GM12878 (cell line): Measurements from ENCODE around the gene PDIA5. TPM values are rescaled to one million over a fixed set of nuclear protein-coding genes. Genes with fewer than 3 reads are reported as not detected.

Experiments used
- ATAC-seq: fragments of 200-7000 bp; cut with Tn5 transposase; 3 replicates; pipeline ENCODE4 v1.9.1; 2020; ENCODE audit warnings: mild to moderate bottlenecking, moderate library complexity
- BruUV-seq: library from RNA; stranded (reverse); fragments of 400-500 nt; replicated peaks from 2 replicates; lab custom pipeline; 2021; lab: Mats Ljungman, UMichigan
- CTCF ChIA-PET: fragments of 300-600 bp; sonication (Branson Sonifier 250); formaldehyde crosslinking; extraction: SDS; loops from one replicate; lab custom pipeline; 2021; ENCODE audit warnings: inconsistent platforms; lab: Yijun Ruan, JAX
- POLR2A ChIA-PET: fragments of 350-600 bp; formaldehyde crosslinking; extraction: SDS; loops from one replicate; lab custom pipeline; 2021; ENCODE audit warnings: inconsistent platforms; lab: Charles Lee
- RAD21 ChIA-PET: fragments of 300-600 bp; sonication (Branson Sonifier 250); formaldehyde crosslinking; loops from one replicate; lab custom pipeline; 2023; ENCODE audit warnings: antibody characterized with exemption; ENCODE audit not compliant: unreplicated experiment; lab: Charles Lee
- SMC1A ChIA-PET: fragments of 300-600 bp; sonication (Branson Sonifier 250); formaldehyde crosslinking; loops from one replicate; lab custom pipeline; 2023; ENCODE audit not compliant: unreplicated experiment, uncharacterized antibody; lab: Charles Lee
- DNase-seq: peaks from one replicate; pipeline ENCODE4 v3.0.0-alpha.2; 2011; ENCODE audit warnings: low read depth, low spot score
- FAIRE-seq: peaks from 3 replicates; lab custom pipeline; 2011; peaks lifted over from hg19 to GRCh38; lab: Jason Lieb, UNC
- H2AFZ ChIP-seq: 2 replicates; pipeline ENCODE4 v1.6.0; 2011; ENCODE audit warnings: low read depth, low read length, control low read depth; ENCODE audit not compliant: control insufficient read depth
- H3K27ac ChIP-seq: 2 replicates; pipeline ENCODE4 v1.5.1; 2011; ENCODE audit warnings: control low read depth; ENCODE audit not compliant: control insufficient read depth, insufficient read depth
- H3K27me3 ChIP-seq, 2 experiments: replicated peaks in 1 of 2; 2 replicates each; pipeline versions ENCODE4 v1.6.0 to v1.6.1; 2011; ENCODE audit warnings: low read length in 1 of 2; ENCODE audit not compliant: control insufficient read depth in 2 of 2, insufficient read depth in 2 of 2
- H3K36me3 ChIP-seq, 2 experiments: 2 replicates each; pipeline ENCODE4 v1.5.1; 2011; ENCODE audit warnings: low read length in 1 of 2; ENCODE audit not compliant: control insufficient read depth in 2 of 2, insufficient read depth in 2 of 2
- H3K4me1 ChIP-seq: 2 replicates; pipeline ENCODE4 v1.6.1; 2011; ENCODE audit warnings: mild to moderate bottlenecking, low read length, moderate library complexity, mixed read lengths; ENCODE audit not compliant: control insufficient read depth, insufficient read depth
- H3K4me2 ChIP-seq: 2 replicates; pipeline ENCODE4 v1.6.0; 2011; ENCODE audit warnings: control low read depth; ENCODE audit not compliant: control insufficient read depth, insufficient read depth
- H3K4me3 ChIP-seq: fragments of 200-600 bp; sonication (generic); 2 replicates; pipeline ENCODE4 v1.5.1; 2016
- H3K79me2 ChIP-seq: 2 replicates; pipeline ENCODE4 v1.6.0; 2011; ENCODE audit warnings: low read length; ENCODE audit not compliant: control insufficient read depth, insufficient read depth
- H3K9ac ChIP-seq: 2 replicates; pipeline ENCODE4 v1.8.0; 2011; ENCODE audit warnings: low read length, control low read depth, mixed read lengths; ENCODE audit not compliant: control insufficient read depth, insufficient read depth
- H3K9me3 ChIP-seq: replicated peaks from 3 replicates; pipeline ENCODE4 v1.5.1; 2011; ENCODE audit warnings: mild to moderate bottlenecking, low read length; ENCODE audit not compliant: control insufficient read depth, insufficient read depth
- H4K20me1 ChIP-seq: 2 replicates; pipeline ENCODE4 v1.6.0; 2011; ENCODE audit not compliant: control insufficient read depth, insufficient read depth
- CREM ChIP-seq: IDR thresholded peaks from 2 replicates; pipeline ENCODE4 v1.6.1; 2014; ENCODE audit warnings: antibody characterized with exemption, low read depth
- EZH2 ChIP-seq: IDR thresholded peaks from 2 replicates; pipeline ENCODE4 v1.6.1; 2012; ENCODE audit warnings: low read depth, mild to moderate bottlenecking, control low read depth, inconsistent platforms, low read length, borderline replicate concordance; ENCODE audit not compliant: control insufficient read depth
- KAT2A ChIP-seq: conservative IDR thresholded peaks from 2 replicates; pipeline ENCODE4 v1.6.1; 2011; ENCODE audit warnings: low read depth, low read length; ENCODE audit not compliant: control insufficient read depth
- MEF2A ChIP-seq: IDR thresholded peaks from 2 replicates; pipeline ENCODE4 v1.6.1; 2011; ENCODE audit warnings: low read depth, mild to moderate bottlenecking, low read length, moderate library complexity; ENCODE audit not compliant: insufficient read depth
- MTA2 ChIP-seq: fragments of 450-650 bp; IDR thresholded peaks from 2 replicates; pipeline ENCODE4 v1.6.1; 2016; ENCODE audit warnings: low read depth, mild to moderate bottlenecking, moderate library complexity
- NFXL1 ChIP-seq: fragments of 450-650 bp; IDR thresholded peaks from 2 replicates; pipeline ENCODE4 v1.6.1; 2017; ENCODE audit warnings: antibody characterized with exemption, mild to moderate bottlenecking, borderline replicate concordance
- SUZ12 ChIP-seq: fragments of 200-600 bp; sonication (generic); IDR thresholded peaks from one replicate; pipeline ENCODE4 v1.6.1; 2018; ENCODE audit warnings: antibody characterized with exemption, mild to moderate bottlenecking; ENCODE audit not compliant: unreplicated experiment
- WGBS: methylation state at CpG from one replicate; pipeline ENCODE4 v1.1.6; 2016; ENCODE audit warnings: low lambda C conversion rate; ENCODE audit not compliant: insufficient replicate concordance, insufficient coverage; ENCODE audit errors: missing lambda C conversion rate; 5-methylcytosine and 5-hydroxymethylcytosine counted together
- in situ Hi-C: fragments of 300-500 bp; cut with MboI; formaldehyde crosslinking; loops from 9 replicates; pipeline ENCODE4 v1.14.3; 2018; ENCODE audit warnings: mixed read lengths
- intact Hi-C: fragments of 100-400 bp; cut with micrococcal nuclease; formaldehyde crosslinking; loops from one replicate; pipeline ENCODE4 v1.14.2; 2022; ENCODE audit not compliant: unreplicated experiment
- polyA plus RNA-seq, 11 experiments: library from polyadenylated mRNA; depleted of rRNA in 4 of 11; unstranded in 6 of 11; stranded (reverse) in 5 of 11; fragments of >200 nt; fragmentation: Nextera tagmentation in 4 of 11; fragmentation: Illumina TruSeq in 1 of 11; extraction: Ambion mirVana in 4 of 11; extraction: Trizol in 1 of 11; gene quantifications; 1 replicate in 1 of 11; 2 replicates in 10 of 11; pipeline versions ENCODE4 v1.2.1 to v1.2.3, GENCODE V29; 2011 to 2016; ENCODE audit warnings: inconsistent platforms in 2 of 11, missing spikeins in 2 of 11, low read depth in 1 of 11
- total RNA-seq, 4 experiments: library from RNA; depleted of rRNA in 3 of 4; stranded (reverse); fragments of >200 nt in 3 of 4; fragmentation: Illumina TruSeq in 1 of 4; extraction: Trizol in 1 of 4; gene quantifications; 2 replicates each; pipeline versions ENCODE4 v1.2.1 to v1.2.3, GENCODE V29; 2013 to 2021
- TF ChIP-seq, protein P1 (sequence below): fragments of 450-650 bp; IDR thresholded peaks from 2 replicates; pipeline ENCODE4 v1.6.1; 2016; ENCODE audit warnings: mild to moderate bottlenecking

Gene PDIA5
- total and polyA plus RNA-seq, 10 of the 15 experiments (the other 5 are each of a cell fraction or from before 2014, with no cell fraction given), result 4.1 to 24.8 (median 19.2) TPM

DNA sequence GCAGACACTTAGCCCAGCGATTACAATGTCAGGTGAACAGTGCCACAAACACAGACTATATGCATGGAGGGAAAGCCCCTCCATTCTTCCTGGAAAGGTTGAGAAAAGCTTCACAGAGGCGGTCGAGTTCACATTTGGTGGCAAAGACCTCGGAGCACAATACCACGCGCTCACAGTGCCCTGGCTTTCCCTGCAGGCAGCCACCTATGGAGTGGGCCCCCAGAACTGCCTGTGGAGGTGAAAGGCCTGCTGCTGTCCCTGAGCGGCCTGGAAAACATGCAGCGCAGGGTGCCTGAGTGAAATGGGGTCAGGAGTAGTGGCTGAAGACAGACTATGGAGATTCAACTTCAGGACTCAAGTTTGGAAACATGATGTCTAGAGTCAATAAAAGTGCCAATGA lies 26.9 kb downstream of the PDIA5 start:
- intact Hi-C loops (no loop called here), in situ Hi-C loops (no loop called here)
- Histone ChIP-seq H3K27me3 (no peaks in the 10 kb centered on the region), H3K79me2 (no peaks in the 10 kb centered on the region), H3K4me1 (no peaks in the 10 kb centered on the region), H3K9me3 (no peaks in the 10 kb centered on the region), H3K9ac (no peak overlapping the region), H3K4me3 (no peak overlapping the region), H2AFZ (no peak overlapping the region), H3K27ac (no peak overlapping the region), H4K20me1 (no peaks in the 10 kb centered on the region; the same call in 1 of the 2 replicates), H3K36me3 (peaks cover 10 to 19% of the 10 kb centered on the region in 2 experiments; a peak in 3 of 4 replicates), H3K4me2 (no peak overlapping the region)
- CTCF ChIA-PET, result interaction anchor here (0.8 kb wide), 2 partner anchors 9 kb away, joined by 3 read pairs; no protein-coding TSS in a partner anchor
- POLR2A ChIA-PET, result no interaction called here
- no peak for FAIRE-seq
- no peak for ATAC-seq
- no TSS peak for BruUV-seq
- RAD21 ChIA-PET, result no interaction called here
- TF ChIP-seq KAT2A, result no peak
- TF ChIP-seq MEF2A, result no peak
- no peak for TF ChIP-seq MTA2
- TF ChIP-seq EZH2, result no peak
- TF ChIP-seq, protein P1, sequence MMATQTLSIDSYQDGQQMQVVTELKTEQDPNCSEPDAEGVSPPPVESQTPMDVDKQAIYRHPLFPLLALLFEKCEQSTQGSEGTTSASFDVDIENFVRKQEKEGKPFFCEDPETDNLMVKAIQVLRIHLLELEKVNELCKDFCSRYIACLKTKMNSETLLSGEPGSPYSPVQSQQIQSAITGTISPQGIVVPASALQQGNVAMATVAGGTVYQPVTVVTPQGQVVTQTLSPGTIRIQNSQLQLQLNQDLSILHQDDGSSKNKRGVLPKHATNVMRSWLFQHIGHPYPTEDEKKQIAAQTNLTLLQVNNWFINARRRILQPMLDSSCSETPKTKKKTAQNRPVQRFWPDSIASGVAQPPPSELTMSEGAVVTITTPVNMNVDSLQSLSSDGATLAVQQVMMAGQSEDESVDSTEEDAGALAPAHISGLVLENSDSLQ, result no peak
- TF ChIP-seq CREM, result no peak
- TF ChIP-seq SUZ12, result no peak
- no peak for TF ChIP-seq NFXL1
- WGBS, result 100% methylated on average over 8 of the region's 8 CpGs
- SMC1A ChIA-PET, result interaction anchor here (1.5 kb wide), 1 partner anchor 22 kb away, joined by 4 read pairs; no protein-coding TSS in a partner anchor
- DNase-seq, result no peak
